HEK293 (cell line): Measurements from ENCODE around the gene TMEM176B.

Experiments used
- BCL11A ChIP-seq: fragments of 450-650 bp; formaldehyde crosslinking; IDR thresholded peaks from 2 replicates; pipeline ENCODE4 v1.5.1; 2016; ENCODE audit warnings: low read depth, missing biosample characterization, missing genetic modification characterization
- KLF16 ChIP-seq: fragments of 450-650 bp; formaldehyde crosslinking; IDR thresholded peaks from 2 replicates; pipeline ENCODE4 v1.5.1; 2017; ENCODE audit warnings: missing biosample characterization, missing genetic modification characterization
- MYNN ChIP-seq: fragments of 450-650 bp; formaldehyde crosslinking; IDR thresholded peaks from 2 replicates; pipeline ENCODE4 v1.5.1; 2016; ENCODE audit warnings: missing biosample characterization, missing genetic modification characterization, borderline replicate concordance
- SP2 ChIP-seq: fragments of 450-650 bp; formaldehyde crosslinking; IDR thresholded peaks from 2 replicates; pipeline ENCODE4 v1.5.1; 2016; ENCODE audit warnings: missing biosample characterization, missing genetic modification characterization
- WT1 ChIP-seq: fragments of 450-650 bp; formaldehyde crosslinking; IDR thresholded peaks from 2 replicates; pipeline ENCODE4 v1.5.1; 2016; ENCODE audit warnings: missing biosample characterization, missing genetic modification characterization
- ZBTB7A ChIP-seq: fragments of 450-650 bp; formaldehyde crosslinking; IDR thresholded peaks from 2 replicates; pipeline ENCODE4 v1.5.1; 2016; ENCODE audit warnings: low read depth, missing biosample characterization, missing genetic modification characterization
- ZNF530 ChIP-seq: fragments of 450-650 bp; formaldehyde crosslinking; IDR thresholded peaks from 2 replicates; pipeline ENCODE4 v1.5.1; 2016; ENCODE audit warnings: low read depth, missing biosample characterization, missing genetic modification characterization
- TF ChIP-seq, protein P1 (sequence below): fragments of 450-650 bp; formaldehyde crosslinking; IDR thresholded peaks from 2 replicates; pipeline ENCODE4 v1.5.1; 2016; ENCODE audit warnings: missing biosample characterization, missing genetic modification characterization

DNA sequence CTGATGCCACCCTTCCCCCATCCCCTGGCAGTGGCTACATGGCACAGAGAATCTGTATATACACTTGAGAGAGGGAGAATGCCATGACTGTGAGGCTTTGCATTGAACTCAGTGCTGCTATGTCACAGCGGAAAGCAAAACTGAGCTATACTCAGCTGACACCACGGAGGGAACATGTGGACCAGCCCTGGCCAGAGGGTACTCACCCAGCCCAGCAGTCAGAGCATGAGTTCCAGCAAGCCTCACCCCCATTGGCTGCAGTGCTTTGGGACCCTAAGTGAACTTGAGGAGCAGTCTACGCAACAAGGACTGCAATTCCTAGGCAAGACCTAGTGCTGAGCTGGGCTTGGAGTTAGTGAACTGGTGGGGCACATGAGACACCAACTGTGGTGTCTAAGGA lies 41.9 kb upstream of the TMEM176B start:
- no peak for TF ChIP-seq ZBTB7A (tag by site-specific recombination)
- no peak for TF ChIP-seq SP2 (tag by site-specific recombination)
- no peak for TF ChIP-seq WT1 (tag by site-specific recombination)
- TF ChIP-seq KLF16 (tag by site-specific recombination): no peak
- no peak for TF ChIP-seq MYNN
- no peak for TF ChIP-seq ZNF530 (tag by site-specific recombination)
- TF ChIP-seq BCL11A: no peak
- TF ChIP-seq, protein P1, sequence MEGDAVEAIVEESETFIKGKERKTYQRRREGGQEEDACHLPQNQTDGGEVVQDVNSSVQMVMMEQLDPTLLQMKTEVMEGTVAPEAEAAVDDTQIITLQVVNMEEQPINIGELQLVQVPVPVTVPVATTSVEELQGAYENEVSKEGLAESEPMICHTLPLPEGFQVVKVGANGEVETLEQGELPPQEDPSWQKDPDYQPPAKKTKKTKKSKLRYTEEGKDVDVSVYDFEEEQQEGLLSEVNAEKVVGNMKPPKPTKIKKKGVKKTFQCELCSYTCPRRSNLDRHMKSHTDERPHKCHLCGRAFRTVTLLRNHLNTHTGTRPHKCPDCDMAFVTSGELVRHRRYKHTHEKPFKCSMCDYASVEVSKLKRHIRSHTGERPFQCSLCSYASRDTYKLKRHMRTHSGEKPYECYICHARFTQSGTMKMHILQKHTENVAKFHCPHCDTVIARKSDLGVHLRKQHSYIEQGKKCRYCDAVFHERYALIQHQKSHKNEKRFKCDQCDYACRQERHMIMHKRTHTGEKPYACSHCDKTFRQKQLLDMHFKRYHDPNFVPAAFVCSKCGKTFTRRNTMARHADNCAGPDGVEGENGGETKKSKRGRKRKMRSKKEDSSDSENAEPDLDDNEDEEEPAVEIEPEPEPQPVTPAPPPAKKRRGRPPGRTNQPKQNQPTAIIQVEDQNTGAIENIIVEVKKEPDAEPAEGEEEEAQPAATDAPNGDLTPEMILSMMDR (tag by site-specific recombination): no peak
